GM23338 (cell line): ENCODE data around the gene ATP8B4. TPM values are rescaled to one million over a fixed set of nuclear protein-coding genes. Genes with fewer than 3 reads are reported as not detected.

ENCODE experiments used
- CTCF ChIP-seq, 2 experiments: fragments of 200-600 bp in 1 of 2; sonication (generic) in 1 of 2; conservative IDR thresholded peaks; 2 replicates each; pipeline versions ENCODE4 v1.5.1 to v1.6.1; 2016 to 2017; ENCODE audit warnings: antibody characterized with exemption in 2 of 2, low read depth in 2 of 2, mild to moderate bottlenecking in 2 of 2, moderate library complexity in 1 of 2
- EZH2phosphoT487 ChIP-seq: fragments of 200-600 bp; sonication (generic); IDR thresholded peaks from one replicate; pipeline ENCODE4 v1.8.1; 2018; ENCODE audit warnings: antibody characterized with exemption; ENCODE audit not compliant: unreplicated experiment
- JUNB ChIP-seq: IDR thresholded peaks from one replicate; pipeline ENCODE4 v1.6.1; 2016; ENCODE audit warnings: antibody characterized with exemption; ENCODE audit not compliant: unreplicated experiment
- NANOG ChIP-seq: IDR thresholded peaks from 2 replicates; pipeline ENCODE4 v1.6.1; 2016; ENCODE audit warnings: antibody characterized with exemption, borderline replicate concordance
- ZNF462 ChIP-seq: fragments of 250-450 bp; sonication (Bioruptor Pico); IDR thresholded peaks from 2 replicates; pipeline ENCODE4 v1.5.0; 2020; ENCODE audit warnings: mild to moderate bottlenecking, moderate library complexity
- polyA plus RNA-seq: library from polyadenylated mRNA; unstranded; fragments of >200 nt; fragmentation: Nextera tagmentation; extraction: Ambion mirVana; gene quantifications from 2 replicates; pipeline ENCODE4 v1.2.1, GENCODE V29; 2016
- total RNA-seq: library from RNA; depleted of rRNA; stranded (reverse); fragments of >200 nt; shearing (Covaris generic); gene quantifications from 2 replicates; pipeline ENCODE4 v1.2.3, GENCODE V29; 2014
- TF ChIP-seq, protein P1 (sequence below): IDR thresholded peaks from 2 replicates; pipeline ENCODE4 v1.6.1; 2016; ENCODE audit warnings: antibody characterized with exemption

Gene ATP8B4
- total and polyA plus RNA-seq, 2 experiments from 2014 or later, result 0.24 TPM; not detected in 1

DNA sequence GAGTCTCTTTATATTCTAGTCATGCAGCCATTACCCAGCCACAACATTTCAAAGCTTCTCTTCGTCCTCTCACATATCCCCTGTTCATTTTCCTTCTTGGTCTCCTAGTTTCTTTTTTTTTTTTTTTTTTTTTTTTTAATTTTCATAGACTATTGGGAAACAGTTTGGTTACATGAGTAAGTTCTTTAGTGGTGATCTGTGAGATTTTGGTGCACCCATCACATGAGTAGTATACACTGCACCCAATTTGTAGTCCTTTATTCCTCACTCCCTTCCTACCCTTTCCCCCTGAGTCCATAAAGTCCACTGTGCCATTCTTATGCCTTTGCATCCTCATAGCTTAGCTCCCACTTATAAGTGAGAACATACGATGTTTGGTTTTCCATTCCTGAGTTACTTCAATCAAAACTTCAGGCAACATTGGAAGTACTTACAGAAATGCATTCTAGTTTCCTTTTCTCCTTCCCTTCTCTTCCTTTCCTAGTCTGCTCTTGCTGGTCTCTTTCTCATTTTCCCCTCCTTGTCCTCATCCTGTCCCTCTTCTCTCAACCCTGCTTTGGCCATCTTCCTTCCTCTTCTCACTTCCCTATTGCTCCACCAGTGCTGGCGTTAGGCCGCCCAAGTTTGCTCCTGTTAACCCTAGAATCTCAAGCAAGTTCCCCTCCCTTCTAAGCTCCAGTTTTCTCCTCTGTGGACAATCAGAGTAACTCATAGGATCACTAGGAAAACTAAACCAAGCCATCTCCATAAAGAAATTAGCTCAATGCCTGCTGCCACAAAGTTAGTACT, 4.8 kb downstream of the ATP8B4 start (continued):
- TF ChIP-seq ZNF462 (CRISPR knock-in tag) (no peak), NANOG (no peak), EZH2phosphoT487 (no peak), CTCF (conservative IDR thresholded peaks at IDR 0.05; ENCODE audit: low read depth in 2 of 2) (no peak), JUNB (no peak)
- TF ChIP-seq, protein P1, sequence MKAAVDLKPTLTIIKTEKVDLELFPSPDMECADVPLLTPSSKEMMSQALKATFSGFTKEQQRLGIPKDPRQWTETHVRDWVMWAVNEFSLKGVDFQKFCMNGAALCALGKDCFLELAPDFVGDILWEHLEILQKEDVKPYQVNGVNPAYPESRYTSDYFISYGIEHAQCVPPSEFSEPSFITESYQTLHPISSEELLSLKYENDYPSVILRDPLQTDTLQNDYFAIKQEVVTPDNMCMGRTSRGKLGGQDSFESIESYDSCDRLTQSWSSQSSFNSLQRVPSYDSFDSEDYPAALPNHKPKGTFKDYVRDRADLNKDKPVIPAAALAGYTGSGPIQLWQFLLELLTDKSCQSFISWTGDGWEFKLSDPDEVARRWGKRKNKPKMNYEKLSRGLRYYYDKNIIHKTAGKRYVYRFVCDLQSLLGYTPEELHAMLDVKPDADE, result no peak
